H54 (cell line): ENCODE data around the gene LAMTOR5.

Experiments used
- DNase-seq: peaks from one replicate; pipeline ENCODE4 v3.0.0; 2011; ENCODE audit warnings: low spot score, mixed read lengths; ENCODE audit not compliant: insufficient read length
- FAIRE-seq: peaks from 3 replicates; lab custom pipeline; 2011; peaks lifted over from hg19 to GRCh38; lab: Jason Lieb, UNC
- POLR2A ChIP-seq: IDR thresholded peaks from 2 replicates; pipeline ENCODE4 v1.6.1; 2011; ENCODE audit warnings: low read depth, mild to moderate bottlenecking, low read length

Gene LAMTOR5

GRCh38 chr1:110390096-110390495 is 17.4 kb downstream of the LAMTOR5 start:
- FAIRE-seq (no peak), DNase-seq (no peak)
- no peak for TF ChIP-seq POLR2A

DNA sequence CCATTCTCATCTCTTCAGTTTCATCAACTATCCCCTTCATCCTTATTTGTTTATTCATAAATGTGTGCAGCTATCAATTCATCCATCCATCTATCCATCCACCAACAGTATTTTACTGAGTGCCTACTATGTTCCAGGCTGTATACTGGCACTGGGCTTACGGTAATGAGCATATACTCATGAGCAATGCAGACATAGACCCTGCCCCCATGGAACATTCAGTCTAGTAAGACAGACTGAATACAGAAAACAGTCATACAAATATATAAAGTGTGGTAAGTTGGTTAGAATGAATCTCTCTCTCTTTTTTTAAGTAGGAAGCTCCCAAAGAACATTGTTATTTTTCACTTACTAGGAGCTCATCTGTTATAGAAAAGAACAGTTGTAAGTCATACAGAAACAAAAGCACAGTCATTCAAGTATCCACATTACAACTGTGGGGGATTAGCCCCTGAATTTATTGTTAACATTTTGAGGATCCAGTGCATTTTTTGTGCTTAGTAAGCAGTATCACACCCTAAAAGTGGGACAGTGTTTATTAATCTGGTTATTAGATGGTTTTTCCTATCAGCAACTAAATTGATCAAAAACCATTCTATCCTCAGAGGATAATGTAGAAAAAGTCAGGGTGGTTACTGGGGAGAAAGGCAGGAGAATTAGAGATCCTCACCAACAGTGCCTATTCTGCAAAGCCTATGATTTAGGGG is 20.3 kb downstream of the LAMTOR5 start:
- FAIRE-seq (no peak), DNase-seq (no peak)
- no peak for TF ChIP-seq POLR2A

- no peak for TF ChIP-seq POLR2A
- DNase-seq (no peak), FAIRE-seq (no peak)
These were observed 22.1 kb downstream of the LAMTOR5 start for GRCh38 chr1:110385369-110385768.

DNA sequence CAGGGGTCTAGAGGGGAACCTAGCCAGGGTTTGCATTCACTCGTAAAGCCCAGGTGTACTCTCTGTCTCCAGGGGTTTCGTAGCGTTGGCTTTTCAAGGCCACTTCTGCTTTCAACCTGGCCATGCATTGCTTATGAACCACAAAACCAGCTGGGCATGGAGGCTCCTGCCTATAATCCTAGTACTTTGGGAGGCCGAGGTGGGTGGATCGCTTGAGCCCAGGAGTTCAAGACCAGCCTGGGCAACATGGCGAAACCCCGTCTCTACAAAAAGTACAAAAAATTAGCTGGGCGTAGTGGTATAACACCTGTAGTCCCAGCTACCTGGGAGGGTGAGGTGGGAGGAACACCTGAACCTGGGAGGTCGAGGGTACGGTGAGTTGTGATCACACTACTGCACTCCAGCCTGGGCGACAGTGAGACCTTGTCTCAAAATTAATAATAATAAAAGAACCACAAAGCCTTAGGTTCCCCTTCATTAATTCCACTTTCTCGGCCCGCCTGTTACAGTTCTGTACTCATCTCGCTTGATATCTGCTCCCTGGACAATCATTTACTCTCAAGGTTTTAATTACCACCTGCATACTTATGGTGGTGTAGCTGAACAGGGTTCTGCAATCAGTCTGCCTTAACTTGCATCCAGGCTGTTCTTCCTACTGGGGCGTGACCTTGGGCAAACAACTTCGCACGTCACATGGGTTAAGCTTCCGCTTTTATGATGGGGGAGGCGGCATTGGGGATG is 22.7 kb downstream of the LAMTOR5 start:
- DNase-seq (no peak), FAIRE-seq (no peak)
- TF ChIP-seq POLR2A = no peak

DNA sequence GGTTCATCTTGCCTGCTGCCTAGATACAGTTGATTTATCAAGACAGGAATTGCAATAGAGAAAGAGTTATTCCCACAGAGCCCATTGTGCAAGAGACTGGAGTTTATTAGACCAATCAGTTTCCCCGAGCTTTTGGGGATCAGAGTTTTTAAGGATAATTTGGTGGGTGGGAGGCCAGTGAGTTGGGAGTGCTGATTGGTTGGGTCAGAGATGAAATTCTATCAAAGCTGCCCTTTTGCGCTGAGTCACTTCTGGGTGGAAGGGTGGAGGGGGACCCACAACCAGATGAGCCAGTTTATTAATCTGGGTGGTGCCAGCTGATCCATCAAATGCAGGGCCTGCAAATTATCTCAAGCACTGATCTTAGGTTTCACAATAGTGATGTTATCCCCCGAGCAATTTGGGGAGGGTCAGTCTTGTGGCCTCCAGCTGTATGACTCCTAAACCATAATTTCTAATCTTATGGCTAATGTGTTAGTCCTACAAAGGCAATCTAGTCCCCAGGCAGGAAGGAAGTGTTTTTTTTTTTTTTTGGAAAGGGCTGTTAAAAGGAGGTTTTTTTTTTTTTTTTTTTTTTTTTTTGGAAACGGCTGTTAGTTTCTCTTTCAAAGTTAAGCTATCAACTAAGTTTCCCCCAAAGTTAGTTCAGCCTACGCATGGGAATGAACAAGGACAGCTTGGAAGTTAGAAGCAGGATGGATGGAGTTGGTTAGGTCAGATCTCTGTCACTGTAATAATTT is 24.1 kb downstream of the LAMTOR5 start:
- no peak for TF ChIP-seq POLR2A
- DNase-seq (no peak), FAIRE-seq (no peak)

DNA sequence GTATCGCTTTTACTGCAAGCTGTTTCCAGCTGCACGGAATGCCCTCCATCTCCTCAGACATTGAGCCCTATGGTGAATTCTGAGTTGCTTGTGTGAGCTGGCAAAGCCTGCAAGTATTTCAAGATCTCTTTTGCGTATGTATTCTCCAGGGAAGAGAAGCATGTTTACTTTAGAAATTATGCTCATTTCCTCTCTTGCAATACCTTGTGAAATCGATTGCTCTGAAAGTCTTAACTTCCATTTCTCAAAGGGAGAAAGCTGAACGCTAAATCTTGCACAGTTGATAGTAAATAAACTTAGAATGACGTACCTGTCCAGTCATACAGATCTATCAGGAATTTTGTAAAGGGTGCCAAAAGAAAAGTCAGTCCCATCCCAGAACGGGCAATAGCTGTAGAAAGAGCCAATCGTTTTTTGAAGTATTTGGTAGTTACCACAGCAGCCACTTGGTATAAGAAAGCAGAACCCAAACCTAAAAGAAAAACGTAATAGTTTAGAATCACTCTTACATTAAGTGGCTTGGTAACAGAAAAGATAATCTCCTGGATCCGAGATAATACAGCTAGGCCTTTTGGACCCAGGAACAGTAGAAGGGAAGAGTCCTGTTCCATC is 26.7 kb downstream of the LAMTOR5 start:
- TF ChIP-seq POLR2A = no peak
- no peak for DNase-seq
- FAIRE-seq = no peak

- no peak for TF ChIP-seq POLR2A
- no peak for FAIRE-seq
These were observed 32.0 kb downstream of the LAMTOR5 start for GRCh38 chr1:110375490-110375889.

DNA sequence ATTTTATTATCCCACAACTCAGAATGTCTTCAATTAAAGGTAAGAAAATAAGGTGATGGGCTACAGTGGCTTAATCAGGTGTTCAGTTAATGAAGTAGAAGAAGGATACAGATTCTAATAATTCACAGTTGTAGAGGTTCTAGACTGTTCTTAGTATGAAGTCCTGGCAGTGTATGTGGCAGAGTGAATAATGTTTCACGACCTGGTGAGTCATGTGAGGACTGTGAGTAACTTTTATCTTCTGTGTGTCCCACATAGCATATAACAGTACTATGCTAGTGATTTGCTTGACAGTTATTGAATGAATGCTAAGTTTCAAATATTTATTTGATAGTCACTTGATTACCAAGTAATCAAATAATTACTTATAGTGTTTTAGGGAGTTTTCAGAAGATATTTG is 36.7 kb downstream of the LAMTOR5 start:
- DNase-seq = peak; percentile 40

More at GRCh38 chr1:110375490-110375889, 32.0 kb downstream of the LAMTOR5 start:
- no peak for DNase-seq

DNA sequence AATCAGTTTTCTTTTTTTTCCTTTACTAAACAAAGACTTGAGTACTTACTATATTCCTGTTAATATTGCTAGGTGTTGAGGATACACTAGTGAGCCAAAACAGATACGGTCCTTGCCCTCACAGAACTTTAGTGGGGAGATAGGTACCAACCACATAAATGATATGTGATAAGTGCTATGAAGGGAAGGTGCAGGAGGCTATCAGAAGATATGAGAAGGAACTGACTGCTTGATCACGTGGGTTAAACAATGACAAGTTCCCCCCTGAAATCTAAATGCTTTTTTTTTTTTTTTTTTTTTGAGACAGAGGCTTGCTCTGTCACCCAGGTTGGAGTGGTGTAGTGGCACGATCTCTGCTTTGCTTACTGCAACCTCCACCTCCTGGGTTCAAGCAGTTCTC is 43.3 kb downstream of the LAMTOR5 start:
- no peak for DNase-seq

More for the DNA sequence above, 36.7 kb downstream of the LAMTOR5 start:
- FAIRE-seq = peak; percentile 88
- TF ChIP-seq POLR2A = no peak

DNA sequence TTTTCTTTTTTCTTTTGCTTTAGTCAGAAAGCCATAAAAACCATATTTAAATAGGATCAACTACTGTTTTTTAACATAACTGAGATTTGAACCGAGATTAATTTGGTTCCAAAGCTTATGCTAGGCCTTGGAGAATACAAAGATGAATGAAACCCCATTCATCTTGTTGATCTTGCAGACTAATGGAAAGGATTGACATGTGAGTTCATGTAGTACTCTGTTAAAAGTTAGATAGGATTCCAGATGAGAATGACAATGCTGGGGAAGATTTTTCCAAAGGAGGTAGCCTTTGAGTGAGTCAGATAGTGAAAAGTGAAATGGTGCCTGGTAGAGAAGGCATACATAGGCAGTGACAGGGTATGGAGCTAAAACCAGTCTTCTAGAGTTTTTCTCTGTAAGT is 45.6 kb downstream of the LAMTOR5 start:
- FAIRE-seq (peak; percentile 68), DNase-seq (no peak)
- TF ChIP-seq POLR2A = no peak

More for the DNA sequence above, 43.3 kb downstream of the LAMTOR5 start:
- FAIRE-seq = peak; percentile 62
- TF ChIP-seq POLR2A = no peak

- TF ChIP-seq POLR2A = no peak
- DNase-seq = no peak
- no peak for FAIRE-seq
These were observed 47.1 kb downstream of the LAMTOR5 start for GRCh38 chr1:110360431-110360830.

DNA sequence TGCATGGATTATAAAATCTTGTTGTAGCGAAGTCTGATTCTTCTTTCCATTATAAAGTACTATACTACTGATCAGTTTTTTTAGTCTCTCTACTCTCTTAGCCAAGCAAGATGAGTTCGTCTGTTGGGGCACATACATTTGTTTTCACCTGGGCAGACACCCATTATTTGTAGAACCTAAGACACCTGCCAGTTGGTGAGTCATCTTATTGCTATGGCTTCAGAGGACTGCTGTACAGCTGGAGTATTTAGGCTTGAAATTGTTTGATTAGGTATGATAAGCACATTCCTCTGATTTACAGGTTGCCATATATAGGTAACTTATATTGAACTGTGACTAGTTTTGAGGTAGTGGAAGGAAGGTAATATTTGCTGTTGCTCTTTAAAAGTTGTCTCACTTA is 51.1 kb downstream of the LAMTOR5 start:
- no peak for FAIRE-seq

GRCh38 chr1:110355321-110355720 is 52.2 kb downstream of the LAMTOR5 start:
- FAIRE-seq (no peak), DNase-seq (no peak)
- TF ChIP-seq POLR2A = no peak

More for the DNA sequence above, 51.1 kb downstream of the LAMTOR5 start:
- no peak for TF ChIP-seq POLR2A
- DNase-seq = no peak
